Skeletal muscle satellite cell (primary cell): Measurements from ENCODE around the gene PLEKHA7.
A peak's percentile ranks its signal among the peaks of the same experiment; 100 is the strongest.

Experiments
- H3K27me3 ChIP-seq: 2 replicates; pipeline ENCODE4 v1.7.0; 2013; ENCODE audit warnings: low read length; ENCODE audit not compliant: control insufficient read depth, insufficient read depth
- H3K36me3 ChIP-seq: 2 replicates; pipeline ENCODE4 v1.7.0; 2013; ENCODE audit warnings: mild to moderate bottlenecking, control low read depth, low read length; ENCODE audit not compliant: insufficient read depth
- H3K4me1 ChIP-seq: 2 replicates; pipeline ENCODE4 v1.7.0; 2013; ENCODE audit warnings: low read length; ENCODE audit not compliant: control insufficient read depth, insufficient read depth
- H3K4me2 ChIP-seq: 2 replicates; pipeline ENCODE4 v1.7.0; 2013; ENCODE audit warnings: mild to moderate bottlenecking, low read length
- H3K4me3 ChIP-seq: 2 replicates; pipeline ENCODE4 v1.7.0; 2013; ENCODE audit warnings: low read length
- H3K9ac ChIP-seq: 2 replicates; pipeline ENCODE4 v1.7.0; 2013; ENCODE audit warnings: mild to moderate bottlenecking, low read depth, low read length, moderate library complexity
- H3K9me3 ChIP-seq: replicated peaks from 2 replicates; pipeline ENCODE4 v1.7.0; 2013; ENCODE audit warnings: mild to moderate bottlenecking, control low read depth, low read length

The PLEKHA7 gene

DNA sequence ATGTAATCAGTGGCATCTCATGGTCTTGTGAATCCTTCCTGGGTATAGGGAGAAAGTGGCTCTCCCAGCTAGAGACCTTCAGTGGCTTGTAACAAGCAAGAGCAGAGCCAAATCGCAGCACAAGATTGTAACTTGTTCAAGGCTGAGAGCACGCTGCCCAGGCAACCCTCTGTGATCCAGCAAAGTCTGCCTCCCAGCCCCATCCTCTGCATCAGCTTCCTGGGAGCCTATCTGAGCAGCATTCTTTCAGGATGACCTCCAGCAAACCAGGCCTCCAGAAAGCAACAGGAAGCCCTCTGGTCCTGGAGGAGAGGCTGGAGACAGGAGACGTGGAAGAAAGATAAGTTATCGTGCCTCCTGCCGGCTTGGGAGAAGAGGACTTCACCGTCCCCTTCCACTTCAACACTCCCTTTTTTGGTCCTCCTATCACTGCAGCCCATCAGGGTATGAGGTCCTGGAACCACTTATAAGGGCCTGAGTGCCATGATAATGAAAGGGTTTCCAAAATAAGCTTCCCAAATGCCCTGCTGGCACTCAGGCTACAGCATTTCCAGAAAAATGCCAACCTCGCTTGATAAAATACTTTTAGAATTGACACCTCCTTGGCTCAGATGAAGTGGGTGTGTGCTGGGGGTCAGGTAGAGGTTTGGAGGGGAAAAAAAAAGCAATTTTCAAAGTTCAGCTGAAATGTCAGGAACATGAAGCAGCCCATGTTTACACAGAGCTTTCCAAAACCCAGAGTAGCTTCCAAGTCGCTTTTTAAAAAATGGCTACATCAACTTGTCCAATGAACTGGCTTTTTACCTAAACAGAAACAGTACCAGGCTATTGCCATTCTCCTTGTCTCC lies 80.2 kb downstream of the PLEKHA7 start:
- Histone ChIP-seq H3K4me2 (no peak overlapping the region), H3K27me3 (peaks cover 6% of the 10 kb centered on the region), H3K4me1 (no peaks in the 10 kb centered on the region), H3K4me3 (no peak overlapping the region), H3K9me3 (no peaks in the 10 kb centered on the region), H3K36me3 (no peaks in the 10 kb centered on the region), H3K9ac (no peak overlapping the region)

DNA sequence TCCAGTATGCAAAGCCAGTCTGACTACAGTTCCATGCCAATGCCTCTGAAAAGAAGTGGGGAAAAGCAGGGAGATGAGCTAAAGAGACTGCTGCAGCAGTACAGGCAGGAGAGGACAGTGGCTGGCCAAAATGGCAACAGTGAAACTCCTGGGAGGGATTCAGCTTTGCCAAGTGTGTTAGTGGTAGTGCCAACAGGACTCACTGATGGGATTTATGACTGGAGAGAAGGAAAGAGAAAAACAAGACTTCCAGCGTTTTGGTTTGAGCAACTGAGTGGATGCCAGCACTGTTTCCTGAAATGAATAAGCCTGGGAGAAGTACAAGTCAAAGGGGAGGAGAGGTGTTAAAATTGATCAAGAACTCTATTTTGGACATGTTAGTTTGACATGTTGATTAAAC lies 80.9 kb downstream of the PLEKHA7 start:
- H3K36me3 ChIP-seq = no peaks in the 10 kb centered on the region
- H3K9me3 ChIP-seq = no peaks in the 10 kb centered on the region

DNA sequence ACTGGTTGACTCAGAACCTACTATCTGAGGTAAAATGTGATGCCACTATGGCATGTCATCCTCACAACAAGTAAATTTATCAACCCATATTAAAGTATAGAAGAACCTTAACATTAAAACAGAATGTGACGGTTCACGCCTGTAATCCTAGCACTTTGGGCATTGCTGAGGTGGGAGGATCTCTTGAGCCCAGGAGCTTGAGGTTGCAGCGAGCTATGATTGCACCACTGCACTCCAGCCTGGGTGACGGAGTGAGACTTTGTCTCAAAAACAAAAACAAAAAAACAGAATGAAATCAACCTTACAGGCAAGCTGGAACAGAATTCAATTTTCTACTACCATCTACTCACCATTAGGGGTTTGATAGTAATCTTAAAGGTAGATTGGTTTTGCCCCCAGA lies 86.2 kb downstream of the PLEKHA7 start:
- no peaks in the 10 kb centered on the region for H3K9me3 ChIP-seq
- no peak overlapping the region for H3K9ac ChIP-seq
- H3K4me3 ChIP-seq = no peak overlapping the region
- H3K27me3 ChIP-seq = peaks cover 21% of the 10 kb centered on the region
- H3K4me1 ChIP-seq = peaks cover 14% of the 10 kb centered on the region
- H3K36me3 ChIP-seq = no peaks in the 10 kb centered on the region
- H3K4me2 ChIP-seq = no peak overlapping the region

More for the DNA sequence above, 80.9 kb downstream of the PLEKHA7 start:
- no peak overlapping the region for H3K9ac ChIP-seq
- no peak overlapping the region for H3K4me2 ChIP-seq
- H3K4me1 ChIP-seq = no peaks in the 10 kb centered on the region
- H3K4me3 ChIP-seq = no peak overlapping the region
- peaks cover 6% of the 10 kb centered on the region for H3K27me3 ChIP-seq

DNA sequence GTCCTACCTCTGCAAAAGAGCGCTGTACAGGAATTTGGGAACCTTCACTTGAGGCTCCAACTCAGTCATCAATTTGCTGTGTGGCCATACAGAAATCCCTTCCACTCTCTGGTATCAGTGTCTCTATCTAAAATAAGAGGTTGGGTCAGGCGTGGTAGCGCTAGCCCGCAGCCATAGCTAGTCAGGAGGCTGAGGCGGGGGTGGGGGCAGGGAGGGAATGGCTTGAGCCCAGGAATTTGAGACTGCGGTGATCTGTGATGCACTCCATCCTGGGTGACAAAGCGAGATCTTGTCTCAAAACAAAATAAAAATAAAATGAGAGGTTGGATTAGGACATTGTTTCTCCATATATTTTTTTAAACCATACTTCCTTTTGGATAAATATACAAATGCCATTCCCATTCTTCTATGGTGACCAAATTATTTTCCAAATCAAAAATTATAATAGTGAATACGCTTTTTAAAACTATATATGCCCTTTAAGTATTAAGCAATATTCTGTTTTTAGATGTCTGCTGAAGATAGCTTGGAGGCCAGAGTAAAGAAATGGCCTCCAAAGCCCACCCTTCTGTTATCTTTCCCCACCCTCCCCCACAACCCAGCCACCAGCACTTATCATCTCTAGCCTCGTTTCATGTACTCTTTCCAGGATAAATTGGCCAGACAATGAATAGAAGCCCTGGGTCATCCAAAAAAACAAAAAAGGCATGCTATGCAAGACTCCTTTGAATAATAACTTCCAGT lies 87.2 kb downstream of the PLEKHA7 start:
- H3K36me3 ChIP-seq = no peaks in the 10 kb centered on the region
- no peak overlapping the region for H3K9ac ChIP-seq
- no peak overlapping the region for H3K4me2 ChIP-seq
- no peaks in the 10 kb centered on the region for H3K9me3 ChIP-seq
- H3K4me1 ChIP-seq = peaks cover 14% of the 10 kb centered on the region
- H3K27me3 ChIP-seq = peaks cover 26% of the 10 kb centered on the region
- no peak overlapping the region for H3K4me3 ChIP-seq

DNA sequence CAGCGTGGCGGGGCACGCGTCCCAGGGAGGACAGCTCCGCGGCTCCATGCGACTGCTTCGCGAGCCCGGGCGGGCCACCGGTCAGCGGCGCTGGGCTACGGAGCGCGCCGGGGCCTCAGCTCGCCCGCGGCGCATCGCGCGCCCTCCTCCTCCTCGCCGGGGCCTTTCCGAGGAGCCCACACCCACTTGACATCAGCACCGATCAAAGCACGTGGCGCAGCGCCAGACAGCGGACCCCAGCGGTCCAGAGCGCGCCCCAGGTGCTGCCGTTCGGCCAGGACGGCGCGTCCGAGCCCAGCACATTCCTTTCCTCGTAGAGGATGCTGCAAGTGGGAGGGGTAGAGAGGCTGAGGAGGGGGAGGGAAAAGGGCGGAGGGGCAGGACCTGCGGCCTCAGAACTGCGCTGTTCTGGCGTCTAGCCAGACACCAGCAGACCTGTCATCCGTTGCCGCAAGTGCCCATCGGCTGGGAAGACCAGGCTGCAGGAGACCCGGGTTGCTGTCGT lies 88.6 kb downstream of the PLEKHA7 start:
- Histone ChIP-seq H3K9me3 (no peaks in the 10 kb centered on the region), H3K9ac (peak overlapping the region; percentile 63), H3K36me3 (no peaks in the 10 kb centered on the region), H3K4me1 (peaks cover 14% of the 10 kb centered on the region), H3K4me3 (peak overlapping the region; percentile 81), H3K27me3 (peaks cover 33% of the 10 kb centered on the region), H3K4me2 (peak overlapping the region; percentile 100)

DNA sequence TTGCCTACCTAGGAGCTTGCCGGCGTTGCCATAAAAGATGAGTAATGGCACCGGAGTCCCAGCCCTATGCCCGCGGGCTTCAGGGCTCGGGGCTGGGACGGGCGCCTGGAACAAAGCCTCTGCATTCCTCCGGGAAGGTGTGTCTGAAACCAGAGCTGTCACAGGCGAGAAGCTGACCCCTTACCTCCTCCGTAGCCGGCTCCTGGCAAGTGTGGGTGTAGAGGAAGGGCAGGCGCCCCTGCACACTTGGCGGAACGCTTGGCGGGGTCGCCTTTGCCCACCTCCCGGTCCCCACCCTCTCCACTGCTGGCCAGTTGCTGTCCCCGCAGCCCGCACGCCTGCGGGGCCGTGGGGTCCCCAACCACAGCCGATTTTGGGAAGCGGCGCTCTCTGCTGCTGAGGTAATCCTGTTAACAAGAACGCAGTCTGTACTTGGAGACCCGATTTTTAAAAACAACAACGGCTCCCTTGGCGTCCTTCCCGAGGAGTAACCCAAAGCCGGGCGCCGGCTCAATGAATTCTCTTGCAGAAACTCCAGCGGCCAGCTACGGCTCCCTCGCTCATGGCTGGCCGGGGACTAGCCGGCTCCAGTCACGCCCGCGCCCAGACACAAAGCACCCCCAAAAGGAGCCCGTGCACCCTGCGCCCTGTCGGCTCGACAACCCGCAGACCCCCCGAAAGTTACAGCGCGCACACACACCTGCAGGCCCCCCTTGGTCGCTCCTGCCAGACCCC lies 89.2 kb downstream of the PLEKHA7 start:
- H3K4me1 ChIP-seq = peaks cover 14% of the 10 kb centered on the region
- no peaks in the 10 kb centered on the region for H3K36me3 ChIP-seq
- H3K4me3 ChIP-seq = peak overlapping the region; percentile 81
- peak overlapping the region; percentile 63 for H3K9ac ChIP-seq
- H3K27me3 ChIP-seq = peaks cover 33% of the 10 kb centered on the region
- peak overlapping the region; percentile 100 for H3K4me2 ChIP-seq
- no peaks in the 10 kb centered on the region for H3K9me3 ChIP-seq

DNA sequence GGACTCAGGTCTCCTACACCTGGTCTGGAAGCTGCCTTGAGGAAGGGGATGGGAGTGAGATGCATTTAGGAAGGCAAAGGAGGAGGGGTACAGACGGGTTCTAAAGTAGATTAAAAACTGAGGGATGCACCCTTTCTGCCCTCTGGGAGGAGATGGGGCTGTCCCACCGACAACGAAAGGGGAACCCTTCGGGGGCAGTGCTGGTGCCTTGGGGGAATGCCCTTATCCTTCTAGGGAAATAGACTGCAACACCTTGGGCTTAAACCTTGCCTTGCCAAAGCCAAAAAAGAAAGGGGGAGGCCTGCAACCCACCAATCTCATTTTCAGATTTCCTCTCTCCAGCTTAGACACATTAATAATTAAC lies 89.8 kb downstream of the PLEKHA7 start:
- H3K36me3 ChIP-seq = no peaks in the 10 kb centered on the region
- peak overlapping the region; percentile 81 for H3K4me3 ChIP-seq
- peak overlapping the region; percentile 100 for H3K4me2 ChIP-seq
- peaks cover 33% of the 10 kb centered on the region for H3K27me3 ChIP-seq
- no peak overlapping the region for H3K9ac ChIP-seq
- H3K9me3 ChIP-seq = no peaks in the 10 kb centered on the region
- H3K4me1 ChIP-seq = peaks cover 14% of the 10 kb centered on the region

DNA sequence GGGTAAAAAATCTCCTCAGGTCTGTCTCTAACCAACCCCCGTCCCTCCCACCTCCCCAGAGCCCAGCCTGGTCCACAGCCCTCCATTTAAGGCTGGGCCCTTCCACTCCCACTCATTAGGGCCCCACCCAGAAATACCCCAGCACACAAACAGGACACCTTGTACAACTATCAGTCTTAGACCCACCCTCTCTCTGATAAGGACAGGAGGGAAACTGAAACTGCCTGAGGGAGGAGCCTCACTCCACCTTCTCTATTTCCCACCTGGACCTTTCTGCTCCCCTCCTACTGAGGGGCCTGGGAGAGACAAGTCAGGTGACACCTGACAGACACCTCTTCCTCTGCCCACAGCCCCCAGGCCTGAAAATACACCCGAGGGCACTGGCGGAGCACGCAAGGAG lies 90.2 kb downstream of the PLEKHA7 start:
- H3K9ac ChIP-seq = no peak overlapping the region
- H3K4me2 ChIP-seq = no peak overlapping the region
- H3K4me3 ChIP-seq = no peak overlapping the region

DNA sequence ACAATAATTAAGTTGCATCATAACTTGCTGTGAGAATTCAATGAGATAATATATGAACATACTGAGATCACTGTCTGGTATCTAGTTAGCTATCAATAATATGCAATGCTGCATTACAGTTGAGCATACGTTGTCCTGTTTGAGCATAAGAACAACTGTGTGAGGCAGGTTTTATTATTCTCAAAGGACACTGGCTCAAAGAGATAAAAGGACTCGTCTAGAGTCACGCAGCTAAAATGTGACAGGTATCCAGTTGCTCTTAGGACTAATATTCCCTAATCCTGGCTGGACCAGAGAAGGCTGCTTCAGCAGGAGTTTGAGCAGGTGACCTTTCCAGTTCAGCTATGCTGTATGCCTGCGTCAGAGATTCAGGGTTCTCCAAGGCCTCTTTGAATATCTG lies 92.5 kb downstream of the PLEKHA7 start:
- peaks cover 33% of the 10 kb centered on the region for H3K27me3 ChIP-seq
- H3K4me1 ChIP-seq = peaks cover 14% of the 10 kb centered on the region
- H3K9ac ChIP-seq = no peak overlapping the region
- H3K36me3 ChIP-seq = no peaks in the 10 kb centered on the region
- H3K4me3 ChIP-seq = no peak overlapping the region
- no peaks in the 10 kb centered on the region for H3K9me3 ChIP-seq
- no peak overlapping the region for H3K4me2 ChIP-seq

More for the DNA sequence above, 90.2 kb downstream of the PLEKHA7 start:
- Histone ChIP-seq H3K9me3 (no peaks in the 10 kb centered on the region), H3K4me1 (peaks cover 14% of the 10 kb centered on the region), H3K27me3 (peaks cover 33% of the 10 kb centered on the region), H3K36me3 (no peaks in the 10 kb centered on the region)

DNA sequence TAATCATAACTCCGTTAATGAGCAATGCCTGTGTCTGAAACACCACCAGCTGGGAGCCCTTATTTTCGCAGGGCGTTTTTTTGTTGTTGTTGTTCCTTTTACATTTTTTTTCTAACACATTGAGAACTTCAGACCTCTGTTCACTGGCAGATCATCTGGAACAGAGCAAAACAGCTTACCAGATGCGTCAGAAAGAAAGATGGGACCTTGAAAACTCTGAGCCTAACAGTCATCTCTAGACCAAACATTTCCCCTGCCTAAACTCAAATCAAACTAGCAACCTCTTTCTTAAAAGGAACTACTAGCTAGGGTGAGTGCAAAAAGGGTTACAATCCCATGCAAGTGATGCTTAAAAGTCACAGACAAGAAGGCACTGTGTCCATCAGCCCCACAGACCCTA lies 93.2 kb downstream of the PLEKHA7 start:
- Histone ChIP-seq H3K4me2 (no peak overlapping the region), H3K4me1 (peaks cover 14% of the 10 kb centered on the region), H3K9ac (no peak overlapping the region), H3K36me3 (no peaks in the 10 kb centered on the region), H3K9me3 (no peaks in the 10 kb centered on the region), H3K4me3 (no peak overlapping the region), H3K27me3 (peaks cover 28% of the 10 kb centered on the region)

DNA sequence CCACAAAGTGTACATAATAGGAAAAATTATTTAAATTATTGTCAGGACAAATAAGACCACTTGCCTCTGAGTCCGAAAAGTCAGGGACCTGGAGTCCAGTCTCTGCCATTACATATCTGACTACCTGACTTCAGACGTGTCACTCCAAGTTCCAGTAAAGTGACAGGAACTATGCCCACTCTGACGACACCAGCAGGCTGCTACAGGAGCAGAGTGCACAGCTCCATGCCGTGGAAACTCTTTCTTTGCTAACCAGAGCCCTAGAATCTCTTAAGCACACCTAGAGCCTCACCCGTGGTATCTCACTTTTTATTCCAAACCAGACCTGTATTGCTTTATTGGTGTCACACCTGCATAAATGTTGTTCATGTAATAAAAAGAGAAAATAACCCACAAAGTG lies 93.7 kb downstream of the PLEKHA7 start:
- peaks cover 25% of the 10 kb centered on the region for H3K27me3 ChIP-seq
- H3K4me2 ChIP-seq = no peak overlapping the region
- no peaks in the 10 kb centered on the region for H3K36me3 ChIP-seq
- no peak overlapping the region for H3K9ac ChIP-seq
- H3K4me1 ChIP-seq = peaks cover 9% of the 10 kb centered on the region
- no peak overlapping the region for H3K4me3 ChIP-seq
- H3K9me3 ChIP-seq = no peaks in the 10 kb centered on the region
